ENCODE results near the gene C17orf78.

Gene C17orf78

DNA sequence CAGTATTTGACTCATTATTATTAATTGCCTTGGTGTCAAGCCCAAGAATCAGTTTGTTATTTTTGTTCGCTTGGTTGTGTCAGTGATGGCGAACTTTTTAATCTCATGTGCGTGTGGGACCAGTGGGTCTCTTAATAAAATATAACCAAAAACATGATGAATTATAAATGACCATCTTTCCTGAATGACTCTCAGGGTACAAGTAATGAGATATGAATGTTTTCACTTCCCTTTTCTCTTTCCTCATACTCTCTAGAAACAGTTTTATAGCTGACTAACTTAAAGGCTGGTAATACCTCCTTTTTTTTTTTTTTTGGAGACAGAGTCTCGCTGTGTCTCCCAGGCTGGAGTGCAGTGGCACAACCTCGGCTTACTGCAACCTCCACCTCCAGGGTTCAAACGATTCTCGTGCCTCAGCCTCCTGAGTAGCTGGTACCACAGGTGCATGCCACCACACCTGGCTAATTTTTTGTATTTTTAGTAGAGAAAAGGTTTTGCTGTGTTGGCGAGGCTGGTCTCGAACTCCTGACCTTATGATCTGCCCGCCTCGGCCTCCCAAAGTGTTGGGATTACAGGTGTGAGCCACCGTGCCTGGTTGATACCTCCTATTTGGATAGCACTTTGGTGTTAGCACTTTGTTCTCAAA is 65.7 kb downstream of the C17orf78 start:
- DNase-seq: peak; percentile 13 to 35

Measured in inflammatory macrophage treated with lipopolysaccharide for 1 hour (primary cell).